ENCODE data around the gene ATAD3C. TPM values are rescaled to one million over a fixed set of nuclear protein-coding genes. Genes with fewer than 3 reads are reported as not detected.

ATAD3C gene
- total and polyA plus RNA-seq, 2 of the 8 experiments (the other 6 are each of a cell fraction or from before 2014, with no cell fraction given): 2.0 to 2.7 TPM

GRCh38 chr1:1439546-1440261, 9.8 kb upstream of the ATAD3C start:
- Histone ChIP-seq H2BK12ac (ENCODE audit: low read depth, low read length) (no peak overlapping the region), H2AK5ac (ENCODE audit: low read depth, low read length) (no peak overlapping the region), H3K36me3 (ENCODE audit: control insufficient read depth in 2 of 4, insufficient read depth in 4 of 4, low read length in 3 of 4) (peaks cover 0 to 7% (median 0%) of the 10 kb centered on the region in 4 experiments; a peak in 1 of 8 replicates), H4K5ac (ENCODE audit: insufficient read length, low read depth, low read length) (no peak overlapping the region), H2BK15ac (ENCODE audit: low read length) (no peak overlapping the region), H3K14ac (ENCODE audit: insufficient read length) (no peak overlapping the region), H3K9ac (replicated peaks in 1 of 4; ENCODE audit: extremely low read depth in 1 of 4, low read depth in 3 of 4, low read length in 3 of 4) (no peak overlapping the region), H3K79me1 (ENCODE audit: low read depth, low read length) (no peaks in the 10 kb centered on the region), H4K20me1 (replicated peaks in 1 of 2; ENCODE audit: control insufficient read depth in 1 of 2, insufficient read depth in 2 of 2, low read length in 2 of 2) (peaks cover 4 to 7% of the 10 kb centered on the region in 2 experiments), H3K4ac (replicated peaks; ENCODE audit: insufficient read length, low read depth, low read length) (no peak overlapping the region), H3K79me2 (ENCODE audit: control insufficient read depth in 1 of 2, insufficient read depth in 2 of 2, low read length in 2 of 2) (peaks cover 0 to 8% of the 10 kb centered on the region in 2 experiments; a peak in 1 of 4 replicates), H2BK5ac (ENCODE audit: low read depth, low read length) (no peak overlapping the region), H3K4me3 (ENCODE audit: extremely low read depth in 1 of 4, insufficient read depth in 2 of 4, low read depth in 3 of 4, low read length in 4 of 4) (no peak overlapping the region), H2AFZ (ENCODE audit: low read length) (no peak overlapping the region), H3K9me3 (ENCODE audit: insufficient read depth in 2 of 2, low read depth in 1 of 2, low read length in 1 of 2) (no peaks in the 10 kb centered on the region), H3K27ac (ENCODE audit: low read depth, low read length) (no peak overlapping the region), H2BK120ac (replicated peaks; ENCODE audit: low read depth, low read length) (no peak overlapping the region), H3K56ac (replicated peaks; ENCODE audit: insufficient read length, low read depth, low read length) (no peak overlapping the region), H3K18ac (ENCODE audit: extremely low read depth, low read length) (no peak overlapping the region), H3K4me2 (ENCODE audit: insufficient read depth in 1 of 2, low read depth in 2 of 2, low read length in 2 of 2) (no peak overlapping the region), H3K23ac (ENCODE audit: insufficient read length) (no peak overlapping the region), H3K23me2 (ENCODE audit: low read depth, low read length) (peaks cover 12% of the 10 kb centered on the region; the same call in 1 of the 2 replicates), H3K4me1 (replicated peaks in 1 of 4; ENCODE audit: control insufficient read depth in 3 of 4, insufficient read depth in 4 of 4, low read length in 3 of 4) (peaks cover 0 to 14% (median 11%) of the 10 kb centered on the region in 4 experiments; a peak in 6 of 7 replicates), H4K91ac (replicated peaks; ENCODE audit: insufficient read length, low read length) (no peak overlapping the region), H3K27me3 (replicated peaks in 1 of 4; ENCODE audit: control insufficient read depth in 3 of 4, extremely low read depth in 1 of 4, insufficient read depth in 3 of 4, low read length in 3 of 4) (peaks cover 0 to 3% (median 0%) of the 10 kb centered on the region in 4 experiments; a peak in 2 of 7 replicates), H4K8ac (ENCODE audit: extremely low read depth, insufficient read depth, low read length) (peak overlapping the region; percentile 71; the same call in 1 of the 2 replicates), H2BK20ac (ENCODE audit: low read length) (no peak overlapping the region)
- 91% methylated on average over 37 of the region's 82 CpGs; no CpG with 5 or more reads in 1 of the 2 experiments for WGBS, 2 experiments (ENCODE audit: extremely low coverage in 1 of 2, insufficient coverage in 1 of 2, insufficient read length in 1 of 2, insufficient replicate concordance in 2 of 2, low coverage in 1 of 2, low lambda C conversion rate in 2 of 2, missing lambda C conversion rate in 1 of 2)
- DNase-seq (ENCODE audit: low read depth in 1 of 2, low spot score in 2 of 2) (no peak), FAIRE-seq (no peak)
- ChIA-PET CTCF (ENCODE audit: partially characterized antibody) (interaction anchor here (1.5 to 4.3 kb wide), 14 partner anchors 9 to 183 kb away, joined by 4 to 36 read pairs (median 10); partner anchors contain the start of genes CCNL2 and MRPL20), POLR2A (ENCODE audit: partially characterized antibody) (interaction anchor here (0.7 to 22.9 kb wide), 4 partner anchors 9 to 40 kb away, joined by 3 to 515 read pairs (median 10); partner anchors contain the start of genes CCNL2 and MRPL20)
- no peak for TF ChIP-seq CHD1 (IDR thresholded peaks at IDR 0.05; ENCODE audit: low read depth, low read length)
- TF ChIP-seq SAP30 (IDR thresholded peaks at IDR 0.05; ENCODE audit: insufficient read depth, insufficient replicate concordance, low read length): no peak
- no peak for TF ChIP-seq CTBP2 (IDR thresholded peaks at IDR 0.05; ENCODE audit: borderline replicate concordance, insufficient read depth, insufficient read length, low read length)
- no peak for TF ChIP-seq TAF1 (IDR thresholded peaks at IDR 0.05; ENCODE audit: low read depth, low read length)
- TF ChIP-seq HDAC2 (IDR thresholded peaks at IDR 0.05; ENCODE audit: borderline replicate concordance in 1 of 2, low read depth in 2 of 2, low read length in 2 of 2): no peak
- no peak for TF ChIP-seq HDAC6 (IDR thresholded peaks at IDR 0.05; ENCODE audit: low read depth, low read length)
- no peak for TF ChIP-seq ZNF274 (IDR thresholded peaks at IDR 0.05; ENCODE audit: borderline replicate concordance, extremely low read depth, low read length)
- TF ChIP-seq GTF2F1 (IDR thresholded peaks at IDR 0.05; ENCODE audit: borderline replicate concordance, low read depth, low read length): no peak

Measured in H1 (cell line).